GM19193 (cell line): Measurements from ENCODE around the gene ARFGEF3.

Experiments
- POLR2A ChIP-seq: IDR thresholded peaks from 4 replicates; pipeline ENCODE4 v1.6.1; 2011; ENCODE audit not compliant: insufficient read depth, insufficient read length; ENCODE audit errors: extremely low read depth

ARFGEF3 gene

GRCh38 chr6:138382498-138383265, 220.9 kb downstream of the ARFGEF3 start:
- TF ChIP-seq POLR2A: no peak

GRCh38 chr6:138383776-138384175, 222.0 kb downstream of the ARFGEF3 start:
- TF ChIP-seq POLR2A: no peak

DNA sequence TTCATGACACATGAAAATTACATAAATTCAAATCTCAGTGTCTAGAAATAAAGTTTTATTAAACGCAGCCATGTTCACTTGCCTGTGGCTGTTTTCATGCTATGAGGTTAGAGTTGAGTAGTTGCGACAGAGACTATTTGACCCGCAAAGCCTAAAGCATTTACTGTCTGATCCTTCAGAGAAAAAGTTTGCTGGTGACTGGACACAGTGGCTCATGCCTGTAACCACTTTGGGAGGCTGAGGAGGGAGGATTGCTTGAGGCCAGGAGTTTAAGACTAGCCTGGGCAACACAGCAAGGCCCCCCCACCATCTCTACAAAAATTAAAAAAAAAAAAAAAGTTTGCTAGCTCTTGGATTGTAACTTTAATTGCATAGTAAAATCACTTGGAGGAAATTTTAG, 225.2 kb downstream of the ARFGEF3 start:
- TF ChIP-seq POLR2A: no peak

DNA sequence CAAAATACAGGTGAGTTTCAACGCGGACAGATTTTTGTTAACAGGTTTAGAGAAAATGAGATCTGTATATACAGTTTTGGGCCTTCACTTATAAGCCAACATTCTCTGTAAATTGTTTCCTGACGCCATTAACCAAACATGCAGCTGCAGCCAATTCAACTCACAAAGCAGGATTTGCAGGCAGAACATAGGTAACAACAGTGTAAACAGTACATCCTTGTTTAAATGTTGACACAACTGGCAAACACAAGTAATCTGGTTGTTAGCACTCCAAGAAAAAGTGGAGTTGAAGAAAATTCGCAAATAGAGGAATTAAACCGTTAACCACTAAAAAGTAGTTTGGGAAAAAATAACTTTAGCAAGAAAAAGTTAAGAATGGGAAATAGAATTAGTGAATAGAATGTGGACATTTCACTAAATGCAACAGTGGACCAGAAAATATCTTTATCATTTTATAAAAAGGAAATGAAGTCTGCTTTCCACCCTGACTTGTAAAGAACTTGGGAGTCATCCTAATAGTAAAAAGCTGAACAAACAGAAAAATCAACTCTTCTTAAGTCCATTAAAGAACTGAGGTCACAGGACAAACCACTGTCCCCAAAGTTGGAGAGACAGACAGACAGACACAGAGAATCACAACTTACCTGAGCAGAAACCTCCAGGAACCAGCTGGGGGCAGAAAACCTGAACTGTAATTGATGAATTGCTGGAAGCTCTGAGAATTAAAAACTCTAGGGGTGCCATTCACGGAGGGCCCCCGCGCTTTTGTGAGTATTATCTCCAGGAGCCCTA, 226.0 kb downstream of the ARFGEF3 start:
- no peak for TF ChIP-seq POLR2A

GRCh38 chr6:138389551-138389950, 227.8 kb downstream of the ARFGEF3 start:
- TF ChIP-seq POLR2A: no peak
